HepG2 (cell line): ENCODE results near the gene AQP6. TPM values are rescaled to one million over a fixed set of nuclear protein-coding genes. Genes with fewer than 3 reads are reported as not detected.

Experiments
- ATAC-seq: fragments of 200-7000 bp; cut with Tn5 transposase; 3 replicates; pipeline ENCODE4 v1.9.1; 2020; ENCODE audit warnings: mild to moderate bottlenecking, moderate library complexity
- BruUV-seq: library from RNA; stranded (reverse); fragments of 400-500 nt; replicated peaks from 2 replicates; lab custom pipeline; 2021; lab: Mats Ljungman, UMichigan
- CTCF ChIA-PET: fragments of 300-600 bp; formaldehyde crosslinking; extraction: SDS; loops from one replicate; lab custom pipeline; 2021; ENCODE audit warnings: low total read pairs, inconsistent platforms, low intra/inter-chr PET ratio; lab: Yijun Ruan, JAX
- POLR2A ChIA-PET: fragments of 350-600 bp; sonication (Branson Sonifier 250); formaldehyde crosslinking; loops from one replicate; lab custom pipeline; 2020; ENCODE audit warnings: antibody characterized with exemption, inconsistent platforms; lab: Yijun Ruan, JAX
- DNase-seq: peaks from one replicate; pipeline ENCODE4 v3.0.0-alpha.2; 2015; ENCODE audit warnings: low spot score
- FAIRE-seq: peaks from 3 replicates; lab custom pipeline; 2011; peaks lifted over from hg19 to GRCh38; lab: Jason Lieb, UNC
- H2AFZ ChIP-seq: one replicate; pipeline ENCODE4 v1.6.1; 2011; ENCODE audit warnings: low read length, inconsistent platforms
- H3K27ac ChIP-seq: fragments of 300-600 bp; 3 replicates; pipeline ENCODE4 v1.8.0; 2011; ENCODE audit warnings: mixed run types, mild to moderate bottlenecking, mixed read lengths, low read length, inconsistent platforms; ENCODE audit not compliant: insufficient read depth; ENCODE audit errors: extremely low read length
- H3K27me3 ChIP-seq, 2 experiments: fragments of 200-600 bp in 1 of 2; 2 replicates in 1 of 2; 3 replicates in 1 of 2; pipeline versions ENCODE4 v1.6.0 to v1.8.0; 2011; ENCODE audit warnings: low read length in 2 of 2, mild to moderate bottlenecking in 2 of 2, moderate library complexity in 2 of 2, inconsistent platforms in 1 of 2; ENCODE audit not compliant: insufficient read depth in 2 of 2, control insufficient read depth in 1 of 2
- H3K36me3 ChIP-seq, 2 experiments: fragments of 200-600 bp in 1 of 2; replicated peaks in 1 of 2; 2 replicates in 1 of 2; 3 replicates in 1 of 2; pipeline versions ENCODE4 v1.5.1 to v1.8.0; 2011; ENCODE audit warnings: low read length in 2 of 2, inconsistent platforms in 1 of 2; ENCODE audit not compliant: insufficient read depth in 2 of 2, control insufficient read depth in 1 of 2
- H3K4me1 ChIP-seq: 2 replicates; pipeline ENCODE4 v1.5.1; 2012; ENCODE audit warnings: low read length, inconsistent platforms; ENCODE audit not compliant: insufficient read depth
- H3K4me2 ChIP-seq: 2 replicates; pipeline ENCODE4 v1.6.0; 2011; ENCODE audit warnings: low read depth, low read length, inconsistent platforms
- H3K4me3 ChIP-seq, 3 experiments: fragments of 200-600 bp in 1 of 3; sonication (generic), shearing (Covaris generic) in 1 of 3; replicated peaks in 1 of 3; 2 replicates each; pipeline ENCODE4 v1.5.1; 2011 to 2016; ENCODE audit warnings: low read length in 3 of 3, inconsistent platforms in 2 of 3, low read depth in 2 of 3, mild to moderate bottlenecking in 2 of 3, control low read depth in 1 of 3, mixed read lengths in 1 of 3; ENCODE audit not compliant: insufficient read depth in 1 of 3
- H3K79me2 ChIP-seq: one replicate; pipeline ENCODE4 v1.6.1; 2011; ENCODE audit warnings: low read length, inconsistent platforms; ENCODE audit not compliant: insufficient read depth
- H3K9ac ChIP-seq: 2 replicates; pipeline ENCODE4 v1.6.0; 2011; ENCODE audit warnings: mild to moderate bottlenecking, low read depth, low read length, inconsistent platforms; ENCODE audit not compliant: insufficient read depth
- H3K9me3 ChIP-seq: 2 replicates; pipeline ENCODE4 v1.5.1; 2012; ENCODE audit warnings: mild to moderate bottlenecking, low read length
- H4K20me1 ChIP-seq: 2 replicates; pipeline ENCODE4 v1.6.0; 2011; ENCODE audit warnings: inconsistent platforms, mild to moderate bottlenecking, low read length, moderate library complexity; ENCODE audit not compliant: insufficient read depth
- SAFB2 ChIP-seq: sonication (generic); formaldehyde crosslinking; IDR thresholded peaks from 2 replicates; pipeline ENCODE4 v1.5.1; 2020; ENCODE audit warnings: missing genetic modification reagents, low read depth, mild to moderate bottlenecking, borderline replicate concordance
- ZNF20 ChIP-seq: sonication (generic); formaldehyde crosslinking; IDR thresholded peaks from 2 replicates; pipeline ENCODE4 v1.4.0; 2020; ENCODE audit warnings: mild to moderate bottlenecking, moderate library complexity, missing genetic modification reagents
- ZNF768 ChIP-seq: sonication (generic); formaldehyde crosslinking; IDR thresholded peaks from 2 replicates; pipeline ENCODE4 v1.4.0; 2020; ENCODE audit warnings: missing genetic modification reagents
- WGBS: methylation state at CpG from one replicate; pipeline ENCODE4 v1.1.6; 2017; ENCODE audit warnings: low lambda C conversion rate; 5-methylcytosine and 5-hydroxymethylcytosine counted together
- in situ Hi-C: cut with HindIII; loops from 2 replicates; pipeline ENCODE4 v1.10.0; 2017; ENCODE audit warnings: low pct_unique_long_range_greater_than_20kb; ENCODE audit not compliant: extremely low pct_ligation_motif_present
- intact Hi-C: fragments of 100-400 bp; cut with micrococcal nuclease; formaldehyde crosslinking; loops from one replicate; pipeline ENCODE4 v1.10.0; 2022; ENCODE audit not compliant: unreplicated experiment
- polyA plus RNA-seq, 8 experiments: library from polyadenylated mRNA; depleted of rRNA in 3 of 8; stranded (reverse) in 7 of 8; unstranded in 1 of 8; fragments of >200 nt; fragmentation: Illumina TruSeq in 4 of 8; extraction: Trizol in 4 of 8; gene quantifications; 2 replicates each; pipeline versions ENCODE4 v1.2.1 to v1.2.3, GENCODE V29; 2011 to 2016; ENCODE audit warnings: low read depth in 4 of 8, missing spikeins in 1 of 8, mixed read lengths in 1 of 8; ENCODE audit not compliant: insufficient read depth in 1 of 8
- total RNA-seq, 5 experiments: library from RNA; depleted of rRNA; stranded (reverse); fragments of >200 nt; fragmentation: Illumina TruSeq; extraction: Trizol; gene quantifications; 2 replicates each; pipeline ENCODE4 v1.2.3, GENCODE V29; 2016; ENCODE audit warnings: low read depth in 1 of 5

Gene AQP6
- total and polyA plus RNA-seq, 2 of the 13 experiments (the other 11 are each of a cell fraction or from before 2014, with no cell fraction given) = 0.32 to 1.3 TPM

GRCh38 chr12:49953961-49954846 lies 18.5 kb upstream of the AQP6 start (continued):
- no peak for TF ChIP-seq ZNF20 (CRISPR knock-in tag)

GRCh38 chr12:49954863-49955830 lies 17.6 kb upstream of the AQP6 start:
- H3K4me2 ChIP-seq = no peak overlapping the region
- no peak for DNase-seq
- TF ChIP-seq ZNF768 (CRISPR knock-in tag) (peak; percentile 78), SAFB2 (no peak)
- TF ChIP-seq, all 625 proteins: peak for 1
- ChIA-PET POLR2A (no interaction called here), CTCF (no interaction called here)
- no peaks in the 10 kb centered on the region for H4K20me1 ChIP-seq
- H3K79me2 ChIP-seq = no peaks in the 10 kb centered on the region
- in situ Hi-C loops (no loop called here), intact Hi-C loops (no loop called here)
- no peak overlapping the region for H3K4me3 ChIP-seq
- no peak for FAIRE-seq
- no peak for ATAC-seq
- H3K4me1 ChIP-seq = peaks cover 9% of the 10 kb centered on the region
- 77% methylated on average over 11 of the region's 53 CpGs for WGBS
- no TSS peak for BruUV-seq
- H3K27ac ChIP-seq = no peak overlapping the region
- no peak overlapping the region for H2AFZ ChIP-seq
- H3K9ac ChIP-seq = no peak overlapping the region
- H3K27me3 ChIP-seq = peaks cover 5 to 55% of the 10 kb centered on the region in 2 experiments; a peak in 4 of 5 replicates
- H3K36me3 ChIP-seq = no peaks in the 10 kb centered on the region
- H3K9me3 ChIP-seq = no peaks in the 10 kb centered on the region
